Measurements from ENCODE around the gene ZNF804B.

ZNF804B gene

DNA sequence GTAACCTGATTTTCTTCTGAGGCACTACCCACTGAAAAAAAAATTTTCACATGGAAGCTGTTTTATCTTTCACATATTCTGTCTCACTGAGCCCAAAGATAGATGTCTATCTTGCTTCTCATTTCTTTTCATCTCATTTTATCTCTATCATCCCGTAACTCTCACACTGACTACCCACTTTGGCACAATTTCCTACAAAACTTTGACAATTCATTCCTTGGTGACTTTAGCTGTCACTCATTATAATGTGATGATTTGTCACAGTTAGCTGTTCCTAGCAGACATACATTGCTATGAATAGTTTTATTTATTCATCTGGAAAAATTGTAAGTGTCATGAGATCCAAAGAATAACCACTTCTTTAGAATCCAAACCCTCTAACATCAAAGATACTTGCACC lies 625.9 kb downstream of the ZNF804B start:
- H3K27ac ChIP-seq (ENCODE audit: insufficient read depth, low read depth, low read length, poor library complexity, severe bottlenecking) = no peak overlapping the region
- 77 to 82% methylated on average over 1 of the region's 1 CpG for WGBS, 2 experiments
- H3K27me3 ChIP-seq (ENCODE audit: control insufficient read depth, insufficient read depth, low read length, poor library complexity, severe bottlenecking) = no peaks in the 10 kb centered on the region
- no peaks in the 10 kb centered on the region for H3K4me1 ChIP-seq (ENCODE audit: control insufficient read depth, insufficient read depth, low read length)
- peaks cover 2% of the 10 kb centered on the region for H3K9me3 ChIP-seq (ENCODE audit: control insufficient read depth, low read length)
- no peak overlapping the region for H3K4me3 ChIP-seq (ENCODE audit: insufficient read depth, low read depth, low read length)
- no peaks in the 10 kb centered on the region for H3K36me3 ChIP-seq (ENCODE audit: control insufficient read depth, insufficient read depth, low read length)

All from ectodermal cell (in vitro differentiated cells).